HuH-7.5 (cell line): Measurements from ENCODE around the gene KIF2C.
"Not testable (repeated sequence)": the region's sequence is repeated elsewhere in the genome, so short reads cannot be mapped to it uniquely, and the experiment has no call there.

Experiments used
- DNase-seq: peaks from one replicate; pipeline ENCODE4 v3.0.0; 2011; ENCODE audit warnings: low spot score

The KIF2C gene

GRCh38 chr1:44739307-44740178, at the start of gene KIF2C:
Gene KIF2C, plus strand, starts transcription at chr1:44739837. Its CDS starts 96 bp downstream, at chr1:44739933.
- DNase-seq: peak; percentile 95

- no peak for DNase-seq
Measured at GRCh38 chr1:44693159-44693558, 46.5 kb upstream of the KIF2C start.

GRCh38 chr1:44693900-44694299, 45.7 kb upstream of the KIF2C start:
- DNase-seq: no peak

- DNase-seq: no peak
Measured at GRCh38 chr1:44694863-44695478, 44.7 kb upstream of the KIF2C start.

GRCh38 chr1:44695671-44696070, 44.0 kb upstream of the KIF2C start:
- DNase-seq: no peak

GRCh38 chr1:44696101-44696500, 43.5 kb upstream of the KIF2C start:
- no peak for DNase-seq

GRCh38 chr1:44696789-44697345, 42.8 kb upstream of the KIF2C start:
- no peak for DNase-seq

GRCh38 chr1:44698138-44698537, 41.5 kb upstream of the KIF2C start:
- no peak for DNase-seq

- DNase-seq: not testable (repeated sequence)
Measured at GRCh38 chr1:44699375-44699774, 40.3 kb upstream of the KIF2C start.

- no peak for DNase-seq
Measured at GRCh38 chr1:44700573-44700972, 39.1 kb upstream of the KIF2C start.

GRCh38 chr1:44701141-44701573, 38.5 kb upstream of the KIF2C start:
- DNase-seq: no peak

GRCh38 chr1:44705470-44705869, 34.2 kb upstream of the KIF2C start:
- no peak for DNase-seq

GRCh38 chr1:44705938-44706337, 33.7 kb upstream of the KIF2C start:
- DNase-seq: no peak

GRCh38 chr1:44707112-44707881, 32.3 kb upstream of the KIF2C start:
- no peak for DNase-seq

- no peak for DNase-seq
Measured at GRCh38 chr1:44707959-44708831, 31.4 kb upstream of the KIF2C start.

- DNase-seq: no peak
Measured at GRCh38 chr1:44713321-44713781, 26.3 kb upstream of the KIF2C start.

- DNase-seq: no peak
Measured at GRCh38 chr1:44714532-44714931, 25.1 kb upstream of the KIF2C start.

- peak; percentile 78 for DNase-seq
Measured at GRCh38 chr1:44714944-44715571, 24.6 kb upstream of the KIF2C start.

- peak; percentile 0 for DNase-seq
Measured at GRCh38 chr1:44717156-44717555, 22.5 kb upstream of the KIF2C start.

GRCh38 chr1:44717653-44718052, 22.0 kb upstream of the KIF2C start:
- DNase-seq: peak; percentile 0

- peak; percentile 0 for DNase-seq
Measured at GRCh38 chr1:44718091-44718490, 21.5 kb upstream of the KIF2C start.
